NCI-H82 treated with DMSO at 0.1 percent for 48 hours (cell line): ENCODE results near the gene CNTNAP3.
"Not testable (repeated sequence)": the region's sequence is repeated elsewhere in the genome, so short reads cannot be mapped to it uniquely, and the experiment has no call there.

ENCODE experiments used
- DNase-seq: peaks from one replicate; lab custom pipeline; 2025; ENCODE audit not compliant: unreplicated experiment; lab: John Stamatoyannopoulos, UW

Gene CNTNAP3

DNA sequence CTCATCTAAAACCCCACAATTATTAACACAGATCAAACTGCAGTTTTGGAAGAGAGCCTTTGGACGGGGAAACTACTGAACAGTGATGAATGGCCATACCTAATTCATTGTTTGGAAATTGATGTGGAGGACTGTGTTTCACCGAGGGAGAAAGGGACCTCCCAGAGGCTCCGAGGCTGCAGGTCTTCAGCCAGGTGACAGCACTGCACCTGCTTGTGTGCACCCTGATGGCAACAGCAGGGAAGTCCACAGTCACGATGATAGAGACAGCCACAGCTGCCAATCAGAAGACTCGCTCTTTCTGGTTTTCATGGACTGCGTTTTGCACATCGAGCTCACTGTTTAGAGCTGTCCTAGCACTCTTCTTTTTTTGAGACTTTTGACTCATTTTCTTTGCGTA is 214.4 kb downstream of the CNTNAP3 start:
- not testable (repeated sequence) for DNase-seq

- DNase-seq, result not testable (repeated sequence)
Measured at GRCh38 chr9:39067683-39068082, 220.3 kb downstream of the CNTNAP3 start.

GRCh38 chr9:39062966-39063365 is 225.0 kb downstream of the CNTNAP3 start:
- DNase-seq, result not testable (repeated sequence)

- not testable (repeated sequence) for DNase-seq
Measured at GRCh38 chr9:39054453-39054852, 233.5 kb downstream of the CNTNAP3 start.

GRCh38 chr9:39046833-39047232 is 241.1 kb downstream of the CNTNAP3 start:
- not testable (repeated sequence) for DNase-seq

- not testable (repeated sequence) for DNase-seq
Measured at GRCh38 chr9:39042352-39042803, 245.6 kb downstream of the CNTNAP3 start.

DNA sequence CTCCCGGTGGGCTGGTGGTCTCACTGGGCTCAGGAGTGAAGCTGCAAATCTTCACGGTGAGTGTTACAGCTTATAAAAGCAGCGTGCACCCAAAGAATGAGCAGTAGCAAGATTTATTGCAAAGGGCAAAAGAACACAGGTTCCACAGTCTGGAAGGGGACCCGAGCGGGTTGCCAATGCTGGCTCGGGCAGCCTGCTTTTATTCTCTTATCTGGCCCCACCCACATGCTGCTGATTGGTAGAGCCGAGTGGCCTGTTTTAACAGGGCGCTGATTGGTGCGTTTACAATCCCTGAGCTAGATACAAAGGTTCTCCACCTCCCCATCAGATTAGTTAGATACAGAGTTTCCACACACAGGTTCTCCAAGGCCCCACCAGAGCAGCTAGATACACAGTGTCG is 246.2 kb downstream of the CNTNAP3 start:
- DNase-seq, result not testable (repeated sequence)

DNA sequence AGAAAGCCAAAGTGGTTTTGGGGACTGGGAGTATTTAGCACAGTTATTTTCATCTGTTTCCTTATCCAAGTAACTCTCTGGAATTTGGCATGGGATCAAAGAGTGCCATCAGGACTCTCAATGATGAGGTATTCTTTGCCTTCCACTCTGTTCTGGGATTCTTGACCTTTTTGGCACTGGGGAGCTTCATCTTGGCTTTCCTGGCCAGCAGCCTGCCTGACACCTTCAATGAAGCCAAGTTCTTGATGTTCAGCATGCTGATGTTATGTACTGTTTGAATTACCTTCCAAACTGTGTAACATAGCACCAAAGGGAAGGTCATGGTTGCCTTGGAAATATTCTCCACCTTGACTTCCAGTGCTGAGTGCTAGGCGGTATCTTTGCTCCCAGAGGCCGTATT is 248.8 kb downstream of the CNTNAP3 start:
- not testable (repeated sequence) for DNase-seq

- not testable (repeated sequence) for DNase-seq
Measured at GRCh38 chr9:39038221-39038620, 249.7 kb downstream of the CNTNAP3 start.

GRCh38 chr9:39033849-39034248 is 254.1 kb downstream of the CNTNAP3 start:
- DNase-seq, result not testable (repeated sequence)

DNA sequence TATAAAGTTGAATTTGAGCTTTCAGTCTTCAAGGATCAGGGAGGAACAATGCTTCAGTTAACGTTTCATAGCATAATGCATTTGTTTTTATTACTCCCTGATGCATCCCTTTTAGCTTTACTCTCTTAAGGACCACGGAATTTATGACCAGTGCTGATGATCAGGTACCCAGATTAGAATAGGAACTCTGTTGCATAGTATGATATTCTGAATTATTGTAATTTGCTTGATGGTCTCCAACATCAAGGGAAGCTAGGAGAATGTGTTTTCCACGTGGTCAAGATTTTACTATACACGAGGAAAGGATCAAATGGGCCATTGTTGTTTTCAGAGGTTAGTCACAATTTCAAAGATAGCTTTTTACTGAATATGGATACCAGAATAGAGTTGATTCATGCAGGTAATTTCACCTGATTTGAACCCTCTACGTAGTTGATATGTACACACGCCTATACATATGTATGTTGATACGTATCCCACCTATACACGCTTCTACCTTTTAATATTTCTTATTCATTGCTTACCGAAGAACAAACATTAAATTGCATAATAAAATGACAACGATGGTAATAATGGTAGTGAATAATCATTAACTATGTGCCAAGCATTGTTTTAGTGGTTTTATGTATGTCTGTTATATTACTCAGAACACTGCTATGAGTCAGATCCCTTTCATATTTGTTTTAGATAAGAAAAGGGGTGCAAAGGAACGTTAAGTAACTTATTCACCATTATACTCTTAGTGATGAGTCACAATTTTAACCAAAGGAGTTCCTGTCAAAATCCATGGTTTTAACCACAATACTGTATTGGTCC is 257.6 kb downstream of the CNTNAP3 start:
- DNase-seq, result not testable (repeated sequence)

DNA sequence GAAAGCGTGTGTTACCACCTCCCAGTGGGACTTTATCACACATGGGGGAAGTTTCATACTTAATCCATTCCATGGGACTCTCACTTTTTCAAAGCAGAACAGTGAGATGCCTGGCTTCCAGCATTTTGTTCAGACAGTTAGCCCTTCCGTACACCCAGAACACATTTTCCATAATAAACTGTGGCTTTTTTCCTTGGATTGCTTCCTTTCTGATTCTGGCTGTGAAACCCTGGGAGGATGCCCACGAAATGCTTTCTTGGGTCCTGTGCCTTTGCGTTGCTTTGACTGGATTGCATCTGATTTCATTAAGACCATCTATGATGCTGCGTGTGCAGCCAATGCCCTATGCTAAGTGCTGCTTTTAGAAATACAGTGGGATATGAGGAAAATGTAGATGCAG is 259.1 kb downstream of the CNTNAP3 start:
- not testable (repeated sequence) for DNase-seq

- DNase-seq, result not testable (repeated sequence)
Measured at GRCh38 chr9:39028168-39028567, 259.8 kb downstream of the CNTNAP3 start.

- DNase-seq, result not testable (repeated sequence)
Measured at GRCh38 chr9:39025911-39026588, 261.9 kb downstream of the CNTNAP3 start.
